Mucosa of descending colon (tissue), 3 donors: ENCODE data around the gene RAD9A. TPM values are rescaled to one million over a fixed set of nuclear protein-coding genes. Genes with fewer than 3 reads are reported as not detected.

Source experiments
- ATAC-seq: fragments of 200-7000 bp; cut with Tn5 transposase; one replicate; pipeline ENCODE4 v1.9.1; 2020; ENCODE audit warnings: mild to moderate bottlenecking, moderate library complexity
- DNase-seq, 3 donors: peaks; one replicate each; pipeline ENCODE4 v3.0.0-alpha.2; 2020
- H3K36me3 ChIP-seq: fragments of 200-600 bp; one replicate; pipeline ENCODE4 v1.8.0; 2021; ENCODE audit warnings: low read depth, mild to moderate bottlenecking
- H3K4me1 ChIP-seq: fragments of 200-600 bp; one replicate; pipeline ENCODE4 v1.8.0; 2021; ENCODE audit warnings: low read depth, mild to moderate bottlenecking
- H3K4me3 ChIP-seq: fragments of 200-600 bp; one replicate; pipeline ENCODE4 v1.8.0; 2021; ENCODE audit warnings: mild to moderate bottlenecking
- H3K9me3 ChIP-seq: fragments of 200-600 bp; one replicate; pipeline ENCODE4 v1.8.0; 2021; ENCODE audit warnings: mild to moderate bottlenecking
- CTCF ChIP-seq: fragments of 200-600 bp; IDR thresholded peaks from one replicate; pipeline ENCODE4 v1.8.0; 2022; ENCODE audit warnings: antibody characterized with exemption, mild to moderate bottlenecking
- intact Hi-C, 2 donors: fragments of 100-400 bp; cut with DNase I in 1 of 2; cut with micrococcal nuclease in 1 of 2; formaldehyde crosslinking; loops; one replicate each; pipeline versions ENCODE4 v1.11.0 to v1.11.1; 2022; cut with DNase I, micrococcal nuclease
- total RNA-seq, 3 donors: library from RNA; stranded (reverse); fragmentation: NEBNext Ultra II Directional in 2 of 3; extraction: Animal tissue kit (Norgen Biotek cat#: 25700) in 2 of 3; gene quantifications; one replicate each; pipeline versions ENCODE4 v1.2.1 to v1.2.4, GENCODE V29; 2021 to 2023
- donor health status: DM: no; HTN: no; CAD: no; lungs with moderate emphysema.
- donor health status: DM: no; HTN: no; CAD: no.
- donor health status: DM: no; HTN: yes; CAD: no.

Gene RAD9A
- total RNA-seq, 3 donors from 2014 or later = 27.9 to 39.3 (median 29.1) TPM

DNA sequence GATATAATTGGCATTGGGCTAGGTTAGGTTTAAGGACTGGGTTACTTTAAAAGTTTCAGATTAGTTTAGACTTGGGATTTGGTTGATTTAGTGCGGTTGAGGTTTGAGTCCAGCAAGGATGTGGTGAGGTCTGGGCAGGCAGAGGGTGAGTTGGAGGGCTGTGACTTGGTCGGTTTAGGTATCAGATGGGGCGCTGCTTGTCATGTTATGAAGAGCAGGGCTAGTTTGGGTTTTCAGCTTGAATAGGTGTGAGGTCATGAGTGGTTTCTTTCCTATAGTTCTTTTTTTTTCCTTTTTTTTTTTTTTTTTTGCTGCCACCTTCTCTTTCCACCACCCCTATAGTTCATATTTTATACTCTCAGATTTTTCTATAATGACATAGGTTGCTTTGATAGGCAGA lies 23.2 kb upstream of the RAD9A start:
- no peaks in the 10 kb centered on the region for H3K9me3 ChIP-seq
- intact Hi-C loops = no loop called here
- DNase-seq = no peak
- no peak overlapping the region for H3K4me3 ChIP-seq
- H3K36me3 ChIP-seq = no peaks in the 10 kb centered on the region
- ATAC-seq = no peak
- no peak for TF ChIP-seq CTCF
- peaks cover 24% of the 10 kb centered on the region for H3K4me1 ChIP-seq

- Histone ChIP-seq H3K9me3 (no peaks in the 10 kb centered on the region), H3K4me1 (peaks cover 30% of the 10 kb centered on the region), H3K36me3 (no peaks in the 10 kb centered on the region), H3K4me3 (no peak overlapping the region)
- ATAC-seq (no peak), DNase-seq (no peak)
- intact Hi-C loops = no loop called here
- TF ChIP-seq CTCF = no peak
These were observed 22.5 kb upstream of the RAD9A start for GRCh38 chr11:67369275-67369674.

DNA sequence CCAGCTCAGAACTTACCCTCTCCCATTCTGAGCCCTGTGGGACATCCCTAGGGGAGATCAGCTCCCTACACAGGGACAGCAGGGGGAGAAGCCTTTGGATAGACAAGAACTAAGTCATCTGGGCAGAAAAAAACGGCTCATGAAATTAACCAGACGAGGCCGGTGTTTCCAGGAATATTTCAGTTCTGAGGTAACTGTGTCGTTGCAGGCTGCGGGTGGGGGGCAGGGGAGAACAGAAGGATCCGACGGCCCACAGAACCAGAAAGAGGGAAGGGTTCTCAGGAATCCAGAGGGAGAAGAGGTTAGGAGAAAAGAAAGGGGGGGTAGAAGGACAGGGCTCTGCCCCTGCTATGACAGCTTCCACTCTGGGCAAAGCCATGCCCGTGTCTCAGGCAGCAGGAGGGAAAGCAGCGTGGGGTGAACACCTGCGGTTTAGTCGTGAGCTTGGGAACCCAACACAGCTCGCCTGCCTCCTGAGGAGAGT lies 21.9 kb upstream of the RAD9A start:
- ATAC-seq = no peak
- no peak for TF ChIP-seq CTCF
- no peak for DNase-seq
- Histone ChIP-seq H3K4me3 (no peak overlapping the region), H3K4me1 (peaks cover 36% of the 10 kb centered on the region), H3K36me3 (no peaks in the 10 kb centered on the region), H3K9me3 (no peaks in the 10 kb centered on the region)
- intact Hi-C loops = no loop called here

DNA sequence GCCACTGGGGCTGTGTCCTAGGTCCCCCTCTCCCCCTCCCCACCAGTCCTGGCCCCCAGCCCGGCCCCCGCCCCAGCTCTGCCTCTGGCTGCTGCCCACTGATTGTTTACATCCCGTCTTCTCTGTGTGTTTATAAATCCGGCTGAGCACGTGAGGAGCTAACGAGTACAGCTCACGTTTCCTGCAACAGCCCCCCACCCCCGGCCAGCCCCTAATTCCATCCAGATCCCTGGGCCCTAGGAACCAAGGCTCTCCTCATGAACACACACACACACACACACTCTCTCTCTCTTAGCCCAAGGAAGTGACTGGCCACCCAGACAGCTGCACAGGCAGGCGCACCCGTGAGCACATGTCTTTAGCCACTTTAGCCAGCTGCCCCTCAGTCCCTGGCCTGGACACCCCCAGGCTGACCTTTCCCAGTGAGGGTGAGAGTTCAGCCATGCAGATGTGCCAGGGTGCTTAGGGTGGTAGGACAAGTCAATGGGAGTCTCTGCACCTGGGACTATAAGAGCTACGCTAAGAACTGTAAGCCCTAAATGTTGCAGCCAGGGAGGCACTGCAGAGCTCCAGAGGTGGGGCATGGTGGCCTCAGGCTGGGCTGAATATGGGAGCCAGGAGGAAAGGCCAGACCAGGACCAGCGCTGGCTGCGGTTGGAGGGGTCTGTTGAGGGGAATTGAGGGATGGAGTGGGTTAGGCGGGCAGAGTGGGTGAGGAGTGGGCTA lies 21.3 kb upstream of the RAD9A start:
- Histone ChIP-seq H3K36me3 (no peaks in the 10 kb centered on the region), H3K4me3 (no peak overlapping the region), H3K4me1 (peaks cover 36% of the 10 kb centered on the region), H3K9me3 (no peaks in the 10 kb centered on the region)
- intact Hi-C loops = no loop called here
- no peak for ATAC-seq
- no peak for DNase-seq
- no peak for TF ChIP-seq CTCF

GRCh38 chr11:67371189-67371910 lies 20.4 kb upstream of the RAD9A start:
- DNase-seq = peak in 1 of 3 donors; percentile 52
- TF ChIP-seq CTCF = peak; percentile 21
- H3K36me3 ChIP-seq = no peaks in the 10 kb centered on the region
- no peaks in the 10 kb centered on the region for H3K9me3 ChIP-seq
- H3K4me1 ChIP-seq = peaks cover 34% of the 10 kb centered on the region
- intact Hi-C loops = no loop called here
- no peak overlapping the region for H3K4me3 ChIP-seq
- ATAC-seq = peak; percentile 32
